HCT116 (cell line): ENCODE data around the gene TNC. TPM values are rescaled to one million over a fixed set of nuclear protein-coding genes. Genes with fewer than 3 reads are reported as not detected.

Experiments
- ATAC-seq: fragments of 200-7000 bp; cut with Tn5 transposase; 2 replicates; pipeline ENCODE4 v1.9.1; 2020; ENCODE audit warnings: mild to moderate bottlenecking, moderate library complexity
- BruUV-seq: library from RNA; stranded (reverse); fragments of 400-500 nt; replicated peaks from 2 replicates; lab custom pipeline; 2021; lab: Mats Ljungman, UMichigan
- CTCF ChIA-PET: fragments of 300-600 bp; sonication (Branson Sonifier 250); formaldehyde crosslinking; loops from one replicate; lab custom pipeline; 2021; ENCODE audit warnings: antibody characterized with exemption; lab: Charles Lee
- POLR2A ChIA-PET: fragments of 300-600, 350-600 bp; sonication (Branson Sonifier 250); formaldehyde crosslinking; loops from one replicate; lab custom pipeline; 2021; ENCODE audit warnings: antibody characterized with exemption; lab: Charles Lee
- RAD21 ChIA-PET, 2 experiments: fragments of 300-600 bp; sonication (Branson Sonifier 250); formaldehyde crosslinking; loops; one replicate each; lab custom pipeline; 2023; ENCODE audit warnings: low total read pairs in 2 of 2; ENCODE audit not compliant: uncharacterized antibody in 2 of 2, unreplicated experiment in 2 of 2, low non-redundant PET in 1 of 2; lab: Charles Lee
- DNase-seq: peaks from one replicate; pipeline ENCODE4 v3.0.0-alpha.2; 2010; ENCODE audit warnings: low read depth, low spot score
- H2AFZ ChIP-seq: fragments of 200-600 bp; shearing (Covaris generic), sonication (generic); 2 replicates; pipeline ENCODE4 v1.6.1; 2017; ENCODE audit warnings: low read depth, mixed run types, mixed read lengths, antibody characterized with exemption, low read length; ENCODE audit not compliant: poor library complexity, severe bottlenecking
- H3K27ac ChIP-seq: 2 replicates; pipeline ENCODE4 v1.5.1; 2012; ENCODE audit warnings: low read depth, low read length
- H3K27me3 ChIP-seq: fragments of 200-600 bp; sonication (generic); 2 replicates; pipeline ENCODE4 v1.6.1; 2016; ENCODE audit warnings: mixed run types, low read length, mixed read lengths; ENCODE audit not compliant: insufficient read depth
- H3K36me3 ChIP-seq, 2 experiments: fragments of 200-500 bp in 1 of 2; fragments of 200-600 bp in 1 of 2; sonication (Bioruptor generic) in 1 of 2; sonication (generic) in 1 of 2; 2 replicates each; pipeline versions ENCODE4 v1.5.1 to v1.6.1; 2014 to 2016; ENCODE audit warnings: low read length in 2 of 2, inconsistent platforms in 1 of 2, mixed read lengths in 1 of 2, mixed run types in 1 of 2; ENCODE audit not compliant: insufficient read depth in 2 of 2, control insufficient read depth in 1 of 2
- H3K4me1 ChIP-seq, 2 experiments: fragments of 200-600 bp in 1 of 2; sonication (generic) in 1 of 2; 2 replicates each; pipeline versions ENCODE4 v1.5.1 to v1.6.1; 2012 to 2017; ENCODE audit warnings: low read length in 2 of 2, inconsistent platforms in 1 of 2, mild to moderate bottlenecking in 1 of 2, mixed read lengths in 1 of 2, mixed run types in 1 of 2, moderate library complexity in 1 of 2; ENCODE audit not compliant: insufficient read depth in 2 of 2, control insufficient read depth in 1 of 2
- H3K4me2 ChIP-seq: fragments of 200-600 bp; sonication (generic); 2 replicates; pipeline ENCODE4 v1.6.1; 2017; ENCODE audit warnings: mixed run types, low read length, mixed read lengths
- H3K4me3 ChIP-seq, 2 experiments: fragments of 200-600 bp in 1 of 2; sonication (generic) in 1 of 2; replicated peaks in 1 of 2; 2 replicates each; pipeline ENCODE4 v1.5.1; 2011 to 2016; ENCODE audit warnings: low read length in 2 of 2, control low read depth in 1 of 2, low read depth in 1 of 2, mild to moderate bottlenecking in 1 of 2, mixed read lengths in 1 of 2, mixed run types in 1 of 2
- H3K79me2 ChIP-seq: fragments of 200-600 bp; sonication (generic); 2 replicates; pipeline ENCODE4 v1.6.1; 2017; ENCODE audit warnings: mild to moderate bottlenecking, mixed run types, low read length, moderate library complexity, mixed read lengths; ENCODE audit not compliant: insufficient read depth
- H3K9ac ChIP-seq: fragments of 200-600 bp; sonication (generic); 2 replicates; pipeline ENCODE4 v1.6.1; 2016; ENCODE audit warnings: low read length, mixed read lengths
- H3K9me2 ChIP-seq: fragments of 200-600 bp; sonication (generic), shearing (Covaris generic); 2 replicates; pipeline ENCODE4 v1.6.1; 2017; ENCODE audit warnings: mixed run types, mild to moderate bottlenecking, moderate library complexity; ENCODE audit not compliant: insufficient read depth
- H3K9me3 ChIP-seq, 2 experiments: fragments of 200-500 bp in 1 of 2; fragments of 200-600 bp in 1 of 2; sonication (Bioruptor generic) in 1 of 2; sonication (generic) in 1 of 2; 2 replicates each; pipeline ENCODE4 v1.6.1; 2014 to 2017; ENCODE audit warnings: low read length in 2 of 2, mixed read lengths in 2 of 2, inconsistent platforms in 1 of 2, low read depth in 1 of 2, mild to moderate bottlenecking in 1 of 2, mixed run types in 1 of 2, moderate library complexity in 1 of 2; ENCODE audit not compliant: control insufficient read depth in 1 of 2, insufficient read depth in 1 of 2
- H4K20me1 ChIP-seq: fragments of 200-600 bp; sonication (generic), shearing (Covaris generic); 2 replicates; pipeline ENCODE4 v1.6.1; 2017; ENCODE audit warnings: mixed run types, mild to moderate bottlenecking, moderate library complexity; ENCODE audit not compliant: insufficient read depth
- CEBPB ChIP-seq: IDR thresholded peaks from 2 replicates; pipeline ENCODE4 v1.6.1; 2012; ENCODE audit warnings: low read depth
- EZH2 ChIP-seq: fragments of 200-600 bp; sonication (generic); IDR thresholded peaks from 2 replicates; pipeline ENCODE4 v1.6.1; 2017; ENCODE audit warnings: antibody characterized with exemption, mixed run types
- JUND ChIP-seq: IDR thresholded peaks from 2 replicates; pipeline ENCODE4 v1.6.1; 2012
- POLR2A ChIP-seq: IDR thresholded peaks from 2 replicates; pipeline ENCODE4 v1.7.0; 2011; ENCODE audit warnings: borderline replicate concordance; ENCODE audit not compliant: insufficient read depth, insufficient read length; ENCODE audit errors: extremely low read depth
- SIN3A ChIP-seq: IDR thresholded peaks from 2 replicates; pipeline ENCODE4 v1.6.1; 2012; ENCODE audit warnings: low read depth
- SP1 ChIP-seq: IDR thresholded peaks from 2 replicates; pipeline ENCODE4 v1.6.1; 2012; ENCODE audit warnings: low read depth
- SRF ChIP-seq: IDR thresholded peaks from 2 replicates; pipeline ENCODE4 v1.6.1; 2012; ENCODE audit warnings: low read depth
- TCF7L2 ChIP-seq: IDR thresholded peaks from 2 replicates; pipeline ENCODE4 v1.7.0; 2011; ENCODE audit warnings: borderline replicate concordance, inconsistent platforms; ENCODE audit not compliant: insufficient read depth, insufficient read length; ENCODE audit errors: extremely low read depth
- YY1 ChIP-seq: IDR thresholded peaks from 2 replicates; pipeline ENCODE4 v1.6.1; 2011; ENCODE audit warnings: low read length, low read depth, moderate library complexity, mild to moderate bottlenecking; ENCODE audit not compliant: insufficient replicate concordance; ENCODE audit errors: extremely low read depth
- intact Hi-C: fragments of 100-400 bp; cut with micrococcal nuclease; formaldehyde crosslinking; loops from 2 replicates; pipeline ENCODE4 v1.10.0; 2022
- total RNA-seq: library from RNA; stranded (reverse); gene quantifications from one replicate; pipeline ENCODE4 v1.2.1, GENCODE V29; 2021; ENCODE audit not compliant: unreplicated experiment
- TF ChIP-seq, protein P1 (sequence below): IDR thresholded peaks from 2 replicates; pipeline ENCODE4 v1.6.1; 2011; ENCODE audit warnings: mild to moderate bottlenecking, low read length, moderate library complexity; ENCODE audit not compliant: insufficient replicate concordance; ENCODE audit errors: extremely low read depth
- TF ChIP-seq, protein P2 (sequence below): IDR thresholded peaks from 2 replicates; pipeline ENCODE4 v1.6.1; 2012; ENCODE audit warnings: low read depth
- TF ChIP-seq, protein P3 (sequence below): IDR thresholded peaks from 2 replicates; pipeline ENCODE4 v1.6.1; 2012
- TF ChIP-seq, protein P4 (sequence below): IDR thresholded peaks from 2 replicates; pipeline ENCODE4 v1.6.1; 2012

Gene TNC
- total RNA-seq, 1 experiment from 2014 or later, result 0.49 TPM

DNA sequence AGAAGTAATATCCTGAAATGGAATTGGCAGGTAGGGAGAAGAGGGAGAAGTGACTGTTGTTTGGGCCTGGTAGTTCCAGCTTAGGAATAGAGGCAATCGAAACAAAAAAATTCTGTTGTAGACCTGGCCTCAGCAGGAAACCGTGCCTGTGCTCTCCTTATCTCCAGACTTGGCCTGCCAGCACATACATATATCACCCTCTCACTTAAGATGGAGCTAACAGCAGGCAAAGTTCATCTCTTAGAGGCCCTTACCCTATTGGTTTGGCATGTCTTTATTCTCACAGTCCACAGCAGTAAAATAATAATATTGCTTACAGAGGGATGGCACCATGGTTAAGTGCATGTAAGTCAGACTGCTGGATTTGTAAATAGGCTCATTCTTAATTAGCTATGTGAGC, 19.6 kb upstream of the TNC start:
- DNase-seq, result no peak
- Histone ChIP-seq H3K36me3 (no peaks in the 10 kb centered on the region), H3K27me3 (peaks cover 9% of the 10 kb centered on the region; the same call in 1 of the 2 replicates), H3K4me3 (no peak overlapping the region), H3K27ac (no peak overlapping the region), H3K4me2 (no peak overlapping the region), H3K9ac (no peak overlapping the region), H3K9me3 (no peaks in the 10 kb centered on the region; a peak in 1 of 4 replicates), H4K20me1 (no peaks in the 10 kb centered on the region), H2AFZ (no peak overlapping the region), H3K79me2 (no peaks in the 10 kb centered on the region), H3K4me1 (no peaks in the 10 kb centered on the region), H3K9me2 (no peaks in the 10 kb centered on the region)
- no peak for ATAC-seq
- TF ChIP-seq EZH2 (no peak), YY1 (no peak), POLR2A (no peak), SP1 (no peak), JUND (no peak), TCF7L2 (no peak), SIN3A (no peak), CEBPB (no peak), SRF (no peak)
- TF ChIP-seq, protein P1, sequence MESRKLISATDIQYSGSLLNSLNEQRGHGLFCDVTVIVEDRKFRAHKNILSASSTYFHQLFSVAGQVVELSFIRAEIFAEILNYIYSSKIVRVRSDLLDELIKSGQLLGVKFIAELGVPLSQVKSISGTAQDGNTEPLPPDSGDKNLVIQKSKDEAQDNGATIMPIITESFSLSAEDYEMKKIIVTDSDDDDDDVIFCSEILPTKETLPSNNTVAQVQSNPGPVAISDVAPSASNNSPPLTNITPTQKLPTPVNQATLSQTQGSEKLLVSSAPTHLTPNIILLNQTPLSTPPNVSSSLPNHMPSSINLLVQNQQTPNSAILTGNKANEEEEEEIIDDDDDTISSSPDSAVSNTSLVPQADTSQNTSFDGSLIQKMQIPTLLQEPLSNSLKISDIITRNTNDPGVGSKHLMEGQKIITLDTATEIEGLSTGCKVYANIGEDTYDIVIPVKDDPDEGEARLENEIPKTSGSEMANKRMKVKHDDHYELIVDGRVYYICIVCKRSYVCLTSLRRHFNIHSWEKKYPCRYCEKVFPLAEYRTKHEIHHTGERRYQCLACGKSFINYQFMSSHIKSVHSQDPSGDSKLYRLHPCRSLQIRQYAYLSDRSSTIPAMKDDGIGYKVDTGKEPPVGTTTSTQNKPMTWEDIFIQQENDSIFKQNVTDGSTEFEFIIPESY, result no peak
- TF ChIP-seq, protein P2, sequence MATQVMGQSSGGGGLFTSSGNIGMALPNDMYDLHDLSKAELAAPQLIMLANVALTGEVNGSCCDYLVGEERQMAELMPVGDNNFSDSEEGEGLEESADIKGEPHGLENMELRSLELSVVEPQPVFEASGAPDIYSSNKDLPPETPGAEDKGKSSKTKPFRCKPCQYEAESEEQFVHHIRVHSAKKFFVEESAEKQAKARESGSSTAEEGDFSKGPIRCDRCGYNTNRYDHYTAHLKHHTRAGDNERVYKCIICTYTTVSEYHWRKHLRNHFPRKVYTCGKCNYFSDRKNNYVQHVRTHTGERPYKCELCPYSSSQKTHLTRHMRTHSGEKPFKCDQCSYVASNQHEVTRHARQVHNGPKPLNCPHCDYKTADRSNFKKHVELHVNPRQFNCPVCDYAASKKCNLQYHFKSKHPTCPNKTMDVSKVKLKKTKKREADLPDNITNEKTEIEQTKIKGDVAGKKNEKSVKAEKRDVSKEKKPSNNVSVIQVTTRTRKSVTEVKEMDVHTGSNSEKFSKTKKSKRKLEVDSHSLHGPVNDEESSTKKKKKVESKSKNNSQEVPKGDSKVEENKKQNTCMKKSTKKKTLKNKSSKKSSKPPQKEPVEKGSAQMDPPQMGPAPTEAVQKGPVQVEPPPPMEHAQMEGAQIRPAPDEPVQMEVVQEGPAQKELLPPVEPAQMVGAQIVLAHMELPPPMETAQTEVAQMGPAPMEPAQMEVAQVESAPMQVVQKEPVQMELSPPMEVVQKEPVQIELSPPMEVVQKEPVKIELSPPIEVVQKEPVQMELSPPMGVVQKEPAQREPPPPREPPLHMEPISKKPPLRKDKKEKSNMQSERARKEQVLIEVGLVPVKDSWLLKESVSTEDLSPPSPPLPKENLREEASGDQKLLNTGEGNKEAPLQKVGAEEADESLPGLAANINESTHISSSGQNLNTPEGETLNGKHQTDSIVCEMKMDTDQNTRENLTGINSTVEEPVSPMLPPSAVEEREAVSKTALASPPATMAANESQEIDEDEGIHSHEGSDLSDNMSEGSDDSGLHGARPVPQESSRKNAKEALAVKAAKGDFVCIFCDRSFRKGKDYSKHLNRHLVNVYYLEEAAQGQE, result no peak
- TF ChIP-seq, protein P3, sequence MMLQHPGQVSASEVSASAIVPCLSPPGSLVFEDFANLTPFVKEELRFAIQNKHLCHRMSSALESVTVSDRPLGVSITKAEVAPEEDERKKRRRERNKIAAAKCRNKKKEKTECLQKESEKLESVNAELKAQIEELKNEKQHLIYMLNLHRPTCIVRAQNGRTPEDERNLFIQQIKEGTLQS, result no peak
- TF ChIP-seq, protein P4, sequence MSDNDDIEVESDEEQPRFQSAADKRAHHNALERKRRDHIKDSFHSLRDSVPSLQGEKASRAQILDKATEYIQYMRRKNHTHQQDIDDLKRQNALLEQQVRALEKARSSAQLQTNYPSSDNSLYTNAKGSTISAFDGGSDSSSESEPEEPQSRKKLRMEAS, result no peak
- intact Hi-C loops, result no loop called here
- no TSS peak for BruUV-seq
- CTCF ChIA-PET, result no interaction called here
- POLR2A ChIA-PET, result no interaction called here
- RAD21 ChIA-PET, result no interaction called here
